ENCODE results near the gene SCIN. TPM values are rescaled to one million over a fixed set of nuclear protein-coding genes. Genes with fewer than 3 reads are reported as not detected.

Gene SCIN
- total RNA-seq, 1 experiment from 2014 or later: 0.22 TPM

DNA sequence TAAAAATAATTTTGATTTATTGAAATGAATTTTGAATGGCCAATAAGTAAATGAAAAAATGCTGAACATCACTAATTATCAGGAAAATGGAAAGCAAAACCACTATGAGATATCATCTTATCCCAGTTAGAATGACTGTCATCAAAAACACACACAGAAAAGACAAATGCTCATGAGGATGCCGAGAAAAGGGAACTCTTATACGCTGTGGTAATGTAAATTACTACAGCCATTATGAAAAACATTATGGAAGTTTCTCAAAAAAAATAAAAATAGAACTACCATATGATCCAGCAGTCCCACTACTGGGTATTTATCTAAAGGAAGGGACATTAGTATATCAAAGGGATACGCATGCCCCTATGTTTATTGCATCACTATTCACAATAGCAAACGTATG lies 15.8 kb downstream of the SCIN start:
- no TSS peak for BruUV-seq (replicated peaks)
- CTCF ChIA-PET: no interaction called here
- intact Hi-C loops (cut with micrococcal nuclease): no loop called here

More for the DNA sequence above, 15.8 kb downstream of the SCIN start:
- H3K9me2 ChIP-seq (ENCODE audit: insufficient read depth): no peaks in the 10 kb centered on the region
- DNase-seq (ENCODE audit: low read depth, low spot score) (no peak), ATAC-seq (no peak)
- H3K9me3 ChIP-seq (ENCODE audit: control insufficient read depth in 1 of 2, insufficient read depth in 1 of 2, low read depth in 1 of 2, low read length in 2 of 2): no peaks in the 10 kb centered on the region
- H3K36me3 ChIP-seq (ENCODE audit: control insufficient read depth in 1 of 2, insufficient read depth in 2 of 2, low read length in 2 of 2): no peaks in the 10 kb centered on the region
- TF ChIP-seq ZBTB33 (IDR thresholded peaks at IDR 0.05; ENCODE audit: extremely low read depth, insufficient replicate concordance, low read length) (no peak), ELF1 (IDR thresholded peaks at IDR 0.05; ENCODE audit: borderline replicate concordance, low read depth) (no peak), POLR2A (IDR thresholded peaks at IDR 0.05; ENCODE audit: borderline replicate concordance, extremely low read depth, insufficient read depth, insufficient read length) (no peak), SIN3A (IDR thresholded peaks at IDR 0.05; ENCODE audit: low read depth) (no peak), RAD21 (IDR thresholded peaks at IDR 0.05; ENCODE audit: low read depth) (no peak), ZNF274 (IDR thresholded peaks at IDR 0.05; ENCODE audit: low read depth, low read length) (no peak), MAX (IDR thresholded peaks at IDR 0.05) (no peak), EZH2 (IDR thresholded peaks at IDR 0.05) (no peak), CEBPB (IDR thresholded peaks at IDR 0.05; ENCODE audit: low read depth) (no peak), FOSL1 (IDR thresholded peaks at IDR 0.05; ENCODE audit: low read depth) (no peak), JUND (IDR thresholded peaks at IDR 0.05) (no peak), CTCF (IDR thresholded peaks at IDR 0.05 in 2 of 3, conservative IDR thresholded peaks at IDR 0.05 in 1 of 3; ENCODE audit: borderline replicate concordance in 1 of 3, insufficient read depth in 1 of 3, low read depth in 2 of 3, low read length in 2 of 3) (no peak), POLR2AphosphoS5 (IDR thresholded peaks at IDR 0.05; ENCODE audit: low read depth, low read length) (no peak)
- TF ChIP-seq, protein P1, sequence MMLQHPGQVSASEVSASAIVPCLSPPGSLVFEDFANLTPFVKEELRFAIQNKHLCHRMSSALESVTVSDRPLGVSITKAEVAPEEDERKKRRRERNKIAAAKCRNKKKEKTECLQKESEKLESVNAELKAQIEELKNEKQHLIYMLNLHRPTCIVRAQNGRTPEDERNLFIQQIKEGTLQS (IDR thresholded peaks at IDR 0.05): no peak
- TF ChIP-seq, protein P2, sequence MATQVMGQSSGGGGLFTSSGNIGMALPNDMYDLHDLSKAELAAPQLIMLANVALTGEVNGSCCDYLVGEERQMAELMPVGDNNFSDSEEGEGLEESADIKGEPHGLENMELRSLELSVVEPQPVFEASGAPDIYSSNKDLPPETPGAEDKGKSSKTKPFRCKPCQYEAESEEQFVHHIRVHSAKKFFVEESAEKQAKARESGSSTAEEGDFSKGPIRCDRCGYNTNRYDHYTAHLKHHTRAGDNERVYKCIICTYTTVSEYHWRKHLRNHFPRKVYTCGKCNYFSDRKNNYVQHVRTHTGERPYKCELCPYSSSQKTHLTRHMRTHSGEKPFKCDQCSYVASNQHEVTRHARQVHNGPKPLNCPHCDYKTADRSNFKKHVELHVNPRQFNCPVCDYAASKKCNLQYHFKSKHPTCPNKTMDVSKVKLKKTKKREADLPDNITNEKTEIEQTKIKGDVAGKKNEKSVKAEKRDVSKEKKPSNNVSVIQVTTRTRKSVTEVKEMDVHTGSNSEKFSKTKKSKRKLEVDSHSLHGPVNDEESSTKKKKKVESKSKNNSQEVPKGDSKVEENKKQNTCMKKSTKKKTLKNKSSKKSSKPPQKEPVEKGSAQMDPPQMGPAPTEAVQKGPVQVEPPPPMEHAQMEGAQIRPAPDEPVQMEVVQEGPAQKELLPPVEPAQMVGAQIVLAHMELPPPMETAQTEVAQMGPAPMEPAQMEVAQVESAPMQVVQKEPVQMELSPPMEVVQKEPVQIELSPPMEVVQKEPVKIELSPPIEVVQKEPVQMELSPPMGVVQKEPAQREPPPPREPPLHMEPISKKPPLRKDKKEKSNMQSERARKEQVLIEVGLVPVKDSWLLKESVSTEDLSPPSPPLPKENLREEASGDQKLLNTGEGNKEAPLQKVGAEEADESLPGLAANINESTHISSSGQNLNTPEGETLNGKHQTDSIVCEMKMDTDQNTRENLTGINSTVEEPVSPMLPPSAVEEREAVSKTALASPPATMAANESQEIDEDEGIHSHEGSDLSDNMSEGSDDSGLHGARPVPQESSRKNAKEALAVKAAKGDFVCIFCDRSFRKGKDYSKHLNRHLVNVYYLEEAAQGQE (IDR thresholded peaks at IDR 0.05; ENCODE audit: low read depth): no peak
- no peaks in the 10 kb centered on the region for H3K79me2 ChIP-seq (ENCODE audit: insufficient read depth, low read length)
- no peak overlapping the region for H2AFZ ChIP-seq (ENCODE audit: low read depth, low read length, poor library complexity, severe bottlenecking)
- no peaks in the 10 kb centered on the region for H4K20me1 ChIP-seq (ENCODE audit: insufficient read depth)
- H3K27me3 ChIP-seq (ENCODE audit: insufficient read depth, low read length): no peaks in the 10 kb centered on the region
- no peak overlapping the region for H3K27ac ChIP-seq (ENCODE audit: low read depth, low read length)
- H3K4me2 ChIP-seq (ENCODE audit: low read length): no peak overlapping the region
- ChIA-PET POLR2A (no interaction called here), RAD21 (ENCODE audit: low non-redundant PET in 1 of 2, low total read pairs in 2 of 2, uncharacterized antibody in 2 of 2, unreplicated experiment in 2 of 2) (no interaction called here)
- no peak overlapping the region for H3K9ac ChIP-seq (ENCODE audit: low read length)
- no peak overlapping the region for H3K4me3 ChIP-seq (replicated peaks in 1 of 2; ENCODE audit: low read depth in 1 of 2, low read length in 2 of 2)
- H3K4me1 ChIP-seq (ENCODE audit: control insufficient read depth in 1 of 2, insufficient read depth in 2 of 2, low read length in 2 of 2): no peaks in the 10 kb centered on the region

All from HCT116 (cell line).